Loucy (cell line): ENCODE results near the gene AGAP1.

Experiments
- CTCF ChIP-seq: fragments of 200-600 bp; sonication (generic); conservative IDR thresholded peaks from 2 replicates; pipeline ENCODE4 v1.5.1; 2014; ENCODE audit warnings: mild to moderate bottlenecking, antibody characterized with exemption, low read length
- EZH2phosphoT487 ChIP-seq: fragments of 200-600 bp; IDR thresholded peaks from 2 replicates; pipeline ENCODE4 v1.6.1; 2018; ENCODE audit warnings: antibody characterized with exemption, mild to moderate bottlenecking, moderate library complexity, borderline replicate concordance

- no peak for TF ChIP-seq CTCF
- TF ChIP-seq EZH2phosphoT487, result no peak
These were observed 133.8 kb downstream of the AGAP1 start for GRCh38 chr2:235627682-235628081.
